Activated effector memory CD4-positive, alpha-beta T cell treated with Interleukin-2 at 50 U/mL for 16 hours (primary cell): ENCODE data around the gene PDE1C.
"Not testable (repeated sequence)": the region's sequence is repeated elsewhere in the genome, so short reads cannot be mapped to it uniquely, and the experiment has no call there.

Source experiments
- DNase-seq: peaks from one replicate; pipeline ENCODE4 v3.0.0-alpha.2; 2020

Gene PDE1C

GRCh38 chr7:32042900-32043299 is 27.3 kb downstream of the PDE1C start:
- DNase-seq = no peak

- DNase-seq = no peak
Observed at GRCh38 chr7:32039000-32039756, 31.0 kb downstream of the PDE1C start.

- DNase-seq = no peak
Observed at GRCh38 chr7:32037650-32038198, 32.5 kb downstream of the PDE1C start.

GRCh38 chr7:32036557-32036956 is 33.6 kb downstream of the PDE1C start:
- DNase-seq = no peak

GRCh38 chr7:32034052-32034451 is 36.2 kb downstream of the PDE1C start:
- DNase-seq = no peak

GRCh38 chr7:32033006-32033405 is 37.2 kb downstream of the PDE1C start:
- DNase-seq = no peak

- DNase-seq = no peak
Observed at GRCh38 chr7:32032211-32032610, 38.0 kb downstream of the PDE1C start.

GRCh38 chr7:32030904-32031692 is 39.1 kb downstream of the PDE1C start:
- DNase-seq = no peak

GRCh38 chr7:32026083-32026425 is 44.2 kb downstream of the PDE1C start:
- no peak for DNase-seq

- DNase-seq = no peak
Observed at GRCh38 chr7:32025381-32026082, 44.7 kb downstream of the PDE1C start.

- no peak for DNase-seq
Observed at GRCh38 chr7:32023376-32023775, 46.8 kb downstream of the PDE1C start.

GRCh38 chr7:32022966-32023365 is 47.2 kb downstream of the PDE1C start:
- no peak for DNase-seq

- no peak for DNase-seq
Observed at GRCh38 chr7:32020551-32021159, 49.6 kb downstream of the PDE1C start.

GRCh38 chr7:32018845-32019578 is 51.2 kb downstream of the PDE1C start:
- DNase-seq = no peak

- no peak for DNase-seq
Observed at GRCh38 chr7:32015133-32015532, 55.1 kb downstream of the PDE1C start.

- not testable (repeated sequence) for DNase-seq
Observed at GRCh38 chr7:32013471-32013870, 56.7 kb downstream of the PDE1C start.

- DNase-seq = no peak
Observed at GRCh38 chr7:32005577-32005976, 64.6 kb downstream of the PDE1C start.

GRCh38 chr7:32001948-32002347 is 68.3 kb downstream of the PDE1C start:
- no peak for DNase-seq

- no peak for DNase-seq
Observed at GRCh38 chr7:31997423-31997822, 72.8 kb downstream of the PDE1C start.

- no peak for DNase-seq
Observed at GRCh38 chr7:31995134-31995533, 75.1 kb downstream of the PDE1C start.

GRCh38 chr7:31991846-31992245 is 78.4 kb downstream of the PDE1C start:
- DNase-seq = no peak

- DNase-seq = no peak
Observed at GRCh38 chr7:31991406-31991805, 78.8 kb downstream of the PDE1C start.
